A549 (cell line): ENCODE data around the gene CBFB. TPM values are rescaled to one million over a fixed set of nuclear protein-coding genes. Genes with fewer than 3 reads are reported as not detected.

Source experiments
- ATAC-seq, 2 experiments: fragments of 200-7000 bp in 1 of 2; fragments of >200 bp in 1 of 2; cut with Nextera tagmentation in 1 of 2; cut with Tn5 transposase in 1 of 2; 3 replicates each; pipeline versions ENCODE4 v1.8.0 to v1.9.1; 2018 to 2020; ENCODE audit warnings: mild to moderate bottlenecking in 1 of 2, moderate library complexity in 1 of 2
- CTCF ChIA-PET: fragments of 300-600 bp; sonication (Branson Sonifier 250); formaldehyde crosslinking; extraction: SDS; loops from one replicate; lab custom pipeline; 2021; ENCODE audit warnings: antibody characterized with exemption, inconsistent platforms; lab: Yijun Ruan, JAX
- POLR2A ChIA-PET: fragments of 350-600 bp; formaldehyde crosslinking; extraction: SDS; loops from one replicate; lab custom pipeline; 2021; ENCODE audit warnings: antibody characterized with exemption, inconsistent platforms; lab: Yijun Ruan, JAX
- DNase-seq, 2 experiments: peaks; one replicate each; pipeline versions ENCODE4 v3.0.0 to v3.0.0-alpha.2; 2011 to 2016; ENCODE audit warnings: low read depth in 1 of 2, low spot score in 1 of 2
- FAIRE-seq: peaks from 2 replicates; lab custom pipeline; 2011; peaks lifted over from hg19 to GRCh38; lab: Jason Lieb, UNC
- H3K27ac ChIP-seq, 2 experiments: fragments of >200 bp; sonication (Bioruptor Twin); formaldehyde crosslinking; 3 replicates each; pipeline ENCODE4 v1.5.1; 2016 to 2017
- H3K4me1 ChIP-seq: fragments of >200 bp; sonication (Bioruptor Twin); formaldehyde crosslinking; 3 replicates; pipeline ENCODE4 v1.6.1; 2016
- H3K4me2 ChIP-seq: fragments of >200 bp; sonication (Bioruptor Twin); formaldehyde crosslinking; 3 replicates; pipeline ENCODE4 v1.6.1; 2016
- H3K4me3 ChIP-seq: fragments of >200 bp; sonication (Bioruptor Twin); formaldehyde crosslinking; 3 replicates; pipeline ENCODE4 v1.5.1; 2016
- H3K9me3 ChIP-seq: fragments of >200 bp; sonication (Bioruptor Twin); formaldehyde crosslinking; 3 replicates; pipeline ENCODE4 v1.6.1; 2016
- CBX8 ChIP-seq: fragments of 200-600 bp; sonication (generic); IDR thresholded peaks from 2 replicates; pipeline ENCODE4 v1.6.1; 2016
- CHD2 ChIP-seq: fragments of 150-350 bp; IDR thresholded peaks from 2 replicates; pipeline ENCODE4 v1.6.1; 2014; ENCODE audit warnings: low read length; ENCODE audit not compliant: partially characterized antibody
- CHD4 ChIP-seq: fragments of 200-600 bp; sonication (generic); IDR thresholded peaks from 2 replicates; pipeline ENCODE4 v1.6.1; 2016; ENCODE audit warnings: antibody characterized with exemption, mild to moderate bottlenecking, borderline replicate concordance
- HOXB13 ChIP-seq: fragments of 250-450 bp; sonication (Bioruptor Pico); IDR thresholded peaks from 2 replicates; pipeline ENCODE4 v1.5.0; 2020; ENCODE audit warnings: low read depth, mild to moderate bottlenecking, moderate library complexity
- MYC ChIP-seq: IDR thresholded peaks from 2 replicates; pipeline ENCODE4 v1.6.1; 2012; ENCODE audit warnings: mild to moderate bottlenecking, inconsistent platforms, low read length, improper control_type of control experiment, borderline replicate concordance
- POLR2A ChIP-seq: IDR thresholded peaks from 2 replicates; pipeline ENCODE4 v1.6.1; 2012; ENCODE audit warnings: mild to moderate bottlenecking, low read length
- RAD21 ChIP-seq, 2 experiments: fragments of >200 bp in 1 of 2; sonication (Bioruptor Twin) in 1 of 2; formaldehyde crosslinking in 1 of 2; IDR thresholded peaks in 1 of 2; conservative IDR thresholded peaks in 1 of 2; 2 replicates in 1 of 2; 3 replicates in 1 of 2; pipeline ENCODE4 v1.6.1; 2012 to 2018; ENCODE audit warnings: inconsistent platforms in 1 of 2
- RFX5 ChIP-seq: fragments of 450-650 bp; IDR thresholded peaks from 2 replicates; pipeline ENCODE4 v1.7.1; 2014; ENCODE audit warnings: antibody characterized with exemption, mild to moderate bottlenecking, moderate library complexity
- WGBS: methylation state at CpG from one replicate; pipeline ENCODE4 v1.1.6; 2017; ENCODE audit errors: missing lambda C conversion rate; 5-methylcytosine and 5-hydroxymethylcytosine counted together
- polyA plus RNA-seq, 4 experiments: library from polyadenylated mRNA; depleted of rRNA in 3 of 4; stranded (reverse); fragments of >200 nt; fragmentation: RNase III in 1 of 4; extraction: RNeasy Plus Mini Kit Qiagen cat#74134 plus additional on column Dnase treatment in 1 of 4; gene quantifications; 2 replicates in 3 of 4; 3 replicates in 1 of 4; pipeline ENCODE4 v1.2.3, GENCODE V29; 2011 to 2017
- TF ChIP-seq, protein P1 (sequence below): IDR thresholded peaks from 2 replicates; pipeline ENCODE4 v1.6.1; 2012

Gene CBFB
- polyA plus RNA-seq, 2 of the 4 experiments (the other 2 are of a cell fraction): 27.7 to 61.3 TPM

DNA sequence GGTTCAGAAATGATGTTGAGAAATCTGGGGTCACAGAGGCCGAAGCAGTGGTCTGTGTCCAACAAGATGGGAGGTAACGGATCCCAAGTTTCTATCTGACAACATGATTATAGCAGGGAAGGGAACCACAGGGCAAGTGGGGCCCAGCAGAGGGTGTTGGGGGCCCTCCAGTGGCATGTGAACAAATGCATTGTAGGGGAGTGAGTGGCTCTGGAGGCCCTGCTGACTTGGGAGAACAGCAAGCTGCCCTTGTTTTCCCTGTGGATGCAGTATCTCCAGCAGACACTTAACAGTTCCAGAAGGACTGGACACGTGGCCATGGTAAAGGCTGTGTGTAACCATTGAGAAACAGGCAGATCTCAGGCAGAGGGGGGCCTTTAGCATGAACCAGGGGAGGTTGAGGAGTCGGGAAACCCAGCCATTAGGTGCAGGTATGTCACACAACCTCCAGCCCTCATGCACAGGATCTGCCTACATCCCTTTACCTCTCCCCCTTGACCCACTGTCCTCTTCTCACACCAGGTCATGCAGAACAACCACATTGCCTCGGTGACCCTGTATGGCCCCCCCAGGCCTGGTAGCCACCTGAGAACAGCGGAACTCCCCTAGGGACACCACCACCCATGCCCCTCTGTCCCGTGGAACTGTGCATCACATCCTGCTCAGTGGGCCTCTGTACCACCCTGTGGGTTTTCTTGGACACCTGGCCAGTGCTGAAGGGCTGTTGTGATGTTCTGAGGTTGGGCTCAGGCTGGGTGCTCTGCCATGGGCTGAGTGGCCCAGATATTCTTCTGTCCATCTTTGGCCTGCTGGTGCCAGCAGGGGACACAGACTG lies 117.8 kb downstream of the CBFB start:
- no peak overlapping the region for H3K4me2 ChIP-seq
- TF ChIP-seq RFX5 (no peak), RAD21 (conservative IDR thresholded peaks at IDR 0.05 in 1 of 2, IDR thresholded peaks at IDR 0.05 in 1 of 2) (0 out of 5 replicates have a peak, but pooled peaks of 1 of the 2 experiments have one; percentile 21)
- TF ChIP-seq, all 56 proteins: peak for 1
- FAIRE-seq (no peak), DNase-seq (no peak), ATAC-seq (no peak)
- Histone ChIP-seq H3K27ac (no peak overlapping the region), H3K4me3 (no peak overlapping the region), H3K4me1 (peaks cover 6% of the 10 kb centered on the region; the same call in 2 of the 3 replicates), H3K9me3 (no peaks in the 10 kb centered on the region)
- 87% methylated on average over 7 of the region's 7 CpGs for WGBS
- CTCF ChIA-PET: interaction anchor here (0.8 to 15.6 kb wide), 5 partner anchors 7 to 129 kb away, joined by 3 to 193 read pairs (median 3); partner anchors contain the start of genes B3GNT9, FBXL8 and TRADD
- POLR2A ChIA-PET: no interaction called here

DNA sequence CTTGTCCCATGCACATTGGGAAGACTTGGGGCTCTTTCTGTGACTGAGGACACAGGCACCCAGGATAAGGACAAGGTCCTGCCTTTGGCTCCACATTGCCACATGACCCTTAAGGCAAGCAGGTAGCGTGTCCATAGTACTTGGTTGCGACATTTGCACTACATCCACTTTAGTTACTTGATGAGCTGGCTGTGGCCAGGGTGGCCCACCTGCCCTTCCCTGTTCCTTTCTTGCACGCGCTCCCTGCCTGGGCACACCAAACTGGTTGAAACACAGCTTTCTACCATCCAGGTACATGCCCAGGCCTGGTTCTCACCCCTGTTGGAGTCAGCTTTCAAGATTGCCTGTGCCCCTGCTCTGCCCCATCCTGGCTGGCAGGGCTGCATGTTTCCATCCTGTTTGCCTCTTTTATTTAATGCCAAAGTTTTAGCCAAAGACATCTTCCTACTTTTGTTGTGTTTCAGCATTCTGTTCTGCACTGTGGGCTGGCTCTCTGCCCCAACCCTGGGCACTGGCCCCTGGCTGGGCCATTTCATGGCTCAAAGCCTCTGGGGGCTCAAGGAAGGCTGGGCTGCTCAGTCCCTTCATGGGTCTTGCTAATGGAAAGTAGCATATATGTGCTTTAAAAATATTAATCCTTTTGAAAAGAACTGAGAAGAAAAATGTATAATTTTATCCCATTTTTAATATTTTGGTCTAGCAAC lies 118.6 kb downstream of the CBFB start:
- FAIRE-seq: no peak
- peaks cover 6% of the 10 kb centered on the region; the same call in 2 of the 3 replicates for H3K4me1 ChIP-seq
- H3K4me2 ChIP-seq: no peak overlapping the region
- TF ChIP-seq, protein P1, sequence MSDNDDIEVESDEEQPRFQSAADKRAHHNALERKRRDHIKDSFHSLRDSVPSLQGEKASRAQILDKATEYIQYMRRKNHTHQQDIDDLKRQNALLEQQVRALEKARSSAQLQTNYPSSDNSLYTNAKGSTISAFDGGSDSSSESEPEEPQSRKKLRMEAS: no peak
- no peak for TF ChIP-seq POLR2A
- no peak for ATAC-seq
- H3K27ac ChIP-seq: no peak overlapping the region
- no peaks in the 10 kb centered on the region for H3K9me3 ChIP-seq
- CTCF ChIA-PET: interaction anchor here (0.8 to 15.6 kb wide), 5 partner anchors 7 to 130 kb away, joined by 3 to 193 read pairs (median 3); partner anchors contain the start of genes B3GNT9, FBXL8 and TRADD
- POLR2A ChIA-PET: no interaction called here
- 98% methylated on average over 4 of the region's 4 CpGs for WGBS
- no peak for DNase-seq
- H3K4me3 ChIP-seq: no peak overlapping the region

DNA sequence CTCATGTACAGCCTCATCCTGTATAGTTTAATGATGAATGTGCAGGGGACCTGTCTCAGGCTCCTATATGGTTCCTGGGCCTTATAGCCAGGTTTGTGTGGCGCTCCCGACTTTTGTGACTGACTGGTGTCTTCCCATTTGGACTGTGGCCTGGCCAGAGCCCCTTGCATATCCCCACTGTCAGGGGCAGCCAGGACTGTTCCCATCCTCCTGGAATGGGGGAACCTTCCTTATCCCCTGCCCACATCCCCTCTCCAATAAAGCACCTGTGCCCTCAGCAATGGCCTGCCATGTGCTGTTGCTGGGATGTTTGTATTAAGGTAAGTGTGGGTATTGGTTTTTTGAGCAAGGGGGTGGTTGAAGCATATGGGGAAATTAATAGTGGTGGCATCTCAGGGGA lies 119.3 kb downstream of the CBFB start:
- Histone ChIP-seq H3K4me1 (peaks cover 6% of the 10 kb centered on the region; the same call in 2 of the 3 replicates), H3K27ac (no peak overlapping the region), H3K9me3 (no peaks in the 10 kb centered on the region), H3K4me3 (no peak overlapping the region), H3K4me2 (no peak overlapping the region)
- WGBS: 92% methylated on average over 2 of the region's 2 CpGs
- DNase-seq (no peak), ATAC-seq (no peak), FAIRE-seq (no peak)
- ChIA-PET CTCF (interaction anchor here (1.3 to 16.0 kb wide), 3 partner anchors 20 to 194 kb away, joined by 4 to 314 read pairs (median 5); partner anchors contain the start of genes CES3, FBXL8, HSF4 and NOL3), POLR2A (no interaction called here)
- TF ChIP-seq HOXB13 (CRISPR knock-in tag) (no peak), CHD4 (no peak), CHD2 (no peak), MYC (no peak)

DNA sequence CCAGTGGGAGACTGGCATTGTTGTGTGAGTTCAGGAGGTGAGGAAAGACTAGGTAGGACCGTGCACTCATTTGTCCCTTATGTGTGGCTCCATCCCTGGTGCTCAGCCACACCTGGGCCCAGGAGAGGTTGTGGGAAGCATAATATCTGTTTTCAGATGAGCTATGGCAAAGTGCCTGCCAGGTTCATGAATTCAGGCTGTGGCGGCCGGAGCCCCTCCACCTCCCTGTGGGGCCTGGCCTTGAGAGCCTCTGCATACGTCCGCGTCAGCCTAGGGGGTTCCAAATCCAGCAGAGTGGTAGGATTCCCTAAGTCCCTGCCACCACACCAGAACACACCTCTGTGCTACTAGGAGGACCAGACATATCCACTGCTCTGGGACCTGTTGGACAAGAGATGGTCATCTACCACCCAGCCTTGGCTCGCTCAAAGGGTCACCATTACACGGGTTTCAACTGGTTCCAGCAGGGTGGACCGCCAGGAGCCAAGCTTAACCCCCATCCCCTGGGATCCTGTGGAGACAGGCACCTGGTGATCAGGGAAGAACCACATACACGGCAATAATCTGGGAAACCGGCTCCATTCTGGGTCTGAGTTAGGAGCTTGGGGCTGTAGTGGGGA lies 119.8 kb downstream of the CBFB start:
- Histone ChIP-seq H3K4me2 (no peak overlapping the region), H3K27ac (no peak overlapping the region), H3K4me1 (peaks cover 6% of the 10 kb centered on the region; the same call in 2 of the 3 replicates), H3K9me3 (no peaks in the 10 kb centered on the region), H3K4me3 (no peak overlapping the region)
- no peak for TF ChIP-seq CBX8
- TF ChIP-seq POLR2A: 0 out of 2 replicates have a peak, but pooled peaks have one; percentile 12
- CTCF ChIA-PET: interaction anchor here (0.7 to 16.0 kb wide), 6 partner anchors 20 to 399 kb away, joined by 3 to 314 read pairs (median 4); partner anchors contain the start of genes CES3, FBXL8, HSF4 and NOL3
- 94% methylated on average over 11 of the region's 11 CpGs for WGBS
- no peak for DNase-seq
- POLR2A ChIA-PET: no interaction called here
- FAIRE-seq: no peak
- no peak for ATAC-seq
